Gastroesophageal sphincter (tissue), 3 donors: Measurements from ENCODE around the gene CD79B.

ENCODE experiments used
- EP300 ChIP-seq: sonication (generic); formaldehyde crosslinking; IDR thresholded peaks from one replicate; pipeline ENCODE4 v1.6.1; 2017; ENCODE audit warnings: antibody characterized with exemption, mild to moderate bottlenecking
- POLR2A ChIP-seq, 2 donors: fragments of 450-650 bp; IDR thresholded peaks; one replicate each; pipeline ENCODE4 v1.6.1; 2017; ENCODE audit warnings: antibody characterized with exemption in 2 of 2, mild to moderate bottlenecking in 2 of 2, moderate library complexity in 1 of 2
- POLR2AphosphoS5 ChIP-seq: sonication (generic); formaldehyde crosslinking; IDR thresholded peaks from one replicate; pipeline ENCODE4 v1.6.1; 2017; ENCODE audit warnings: antibody characterized with exemption
- TF ChIP-seq, protein P1 (sequence below), 4 experiments: fragments of 200-600 bp in 2 of 4; fragments of 450-650 bp in 2 of 4; sonication (generic) in 1 of 4; IDR thresholded peaks; one replicate each; pipeline ENCODE4 v1.5.1; 2017 to 2019; ENCODE audit warnings: antibody characterized with exemption in 4 of 4, mild to moderate bottlenecking in 2 of 4, moderate library complexity in 2 of 4

DNA sequence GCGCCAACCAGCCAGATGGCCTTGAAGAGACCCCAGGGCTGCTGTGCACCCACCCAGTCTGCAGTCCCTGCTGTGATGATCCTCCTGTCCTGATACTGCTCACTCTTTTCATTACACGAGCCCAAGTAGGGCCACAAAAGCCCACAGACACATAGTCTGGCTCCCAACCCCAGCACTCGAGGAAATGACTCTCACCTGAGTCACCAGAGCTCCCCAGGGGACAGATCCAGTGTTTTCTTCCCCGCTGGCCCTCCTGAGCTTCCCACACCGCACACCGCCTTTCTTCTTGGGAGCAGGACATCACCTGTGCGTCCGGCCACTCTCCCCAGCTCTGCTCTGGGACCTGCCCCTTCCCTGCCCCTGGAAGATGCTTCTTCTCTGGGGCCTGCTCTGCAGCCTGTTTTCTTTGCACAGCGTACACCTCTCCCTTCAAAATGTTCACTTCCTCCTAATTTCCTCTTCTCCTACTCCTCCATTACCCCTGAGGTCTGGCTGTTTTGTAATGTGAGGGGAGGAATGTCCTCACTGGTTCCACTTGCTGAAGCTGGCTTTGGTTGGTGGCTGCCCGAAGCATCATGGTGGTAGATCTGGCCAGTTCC is 42.6 kb upstream of the CD79B start:
- no peak for TF ChIP-seq POLR2AphosphoS5
- TF ChIP-seq, protein P1, sequence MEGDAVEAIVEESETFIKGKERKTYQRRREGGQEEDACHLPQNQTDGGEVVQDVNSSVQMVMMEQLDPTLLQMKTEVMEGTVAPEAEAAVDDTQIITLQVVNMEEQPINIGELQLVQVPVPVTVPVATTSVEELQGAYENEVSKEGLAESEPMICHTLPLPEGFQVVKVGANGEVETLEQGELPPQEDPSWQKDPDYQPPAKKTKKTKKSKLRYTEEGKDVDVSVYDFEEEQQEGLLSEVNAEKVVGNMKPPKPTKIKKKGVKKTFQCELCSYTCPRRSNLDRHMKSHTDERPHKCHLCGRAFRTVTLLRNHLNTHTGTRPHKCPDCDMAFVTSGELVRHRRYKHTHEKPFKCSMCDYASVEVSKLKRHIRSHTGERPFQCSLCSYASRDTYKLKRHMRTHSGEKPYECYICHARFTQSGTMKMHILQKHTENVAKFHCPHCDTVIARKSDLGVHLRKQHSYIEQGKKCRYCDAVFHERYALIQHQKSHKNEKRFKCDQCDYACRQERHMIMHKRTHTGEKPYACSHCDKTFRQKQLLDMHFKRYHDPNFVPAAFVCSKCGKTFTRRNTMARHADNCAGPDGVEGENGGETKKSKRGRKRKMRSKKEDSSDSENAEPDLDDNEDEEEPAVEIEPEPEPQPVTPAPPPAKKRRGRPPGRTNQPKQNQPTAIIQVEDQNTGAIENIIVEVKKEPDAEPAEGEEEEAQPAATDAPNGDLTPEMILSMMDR (IDR thresholded peaks at IDR 0.05) = no peak
- TF ChIP-seq POLR2A (IDR thresholded peaks at IDR 0.05) = no peak
- TF ChIP-seq EP300 = no peak
